BJ (cell line): ENCODE results near the gene RAPGEF6. TPM values are rescaled to one million over a fixed set of nuclear protein-coding genes. Genes with fewer than 3 reads are reported as not detected.

ENCODE experiments used
- CTCF ChIA-PET: fragments of 350-600 bp; formaldehyde crosslinking; extraction: SDS; loops from one replicate; lab custom pipeline; 2021; ENCODE audit warnings: antibody characterized with exemption, inconsistent platforms; lab: Yijun Ruan, JAX
- POLR2A ChIA-PET: fragments of 300-600 bp; sonication (Branson Sonifier 250); formaldehyde crosslinking; extraction: SDS; loops from one replicate; lab custom pipeline; 2021; ENCODE audit warnings: antibody characterized with exemption; lab: Charles Lee
- DNase-seq: peaks from one replicate; pipeline ENCODE4 v3.0.0-alpha.2; 2011; ENCODE audit warnings: low read depth
- H3K27me3 ChIP-seq: 2 replicates; pipeline ENCODE4 v1.6.0; 2011; ENCODE audit warnings: low read length; ENCODE audit not compliant: control insufficient read depth, insufficient read depth
- H3K36me3 ChIP-seq: 2 replicates; pipeline ENCODE4 v1.5.1; 2011; ENCODE audit warnings: low read length; ENCODE audit not compliant: control insufficient read depth, insufficient read depth
- H3K4me3 ChIP-seq: 2 replicates; pipeline ENCODE4 v1.5.1; 2011; ENCODE audit warnings: low read depth, mild to moderate bottlenecking, control low read depth, low read length
- CTCF ChIP-seq: IDR thresholded peaks from 2 replicates; pipeline ENCODE4 v1.5.1; 2011; ENCODE audit warnings: low read depth, mild to moderate bottlenecking, control low read depth, inconsistent platforms, low read length, moderate library complexity; ENCODE audit not compliant: insufficient read depth
- polyA plus RNA-seq: library from polyadenylated mRNA; depleted of rRNA; stranded (reverse); fragments of >200 nt; gene quantifications from 2 replicates; pipeline ENCODE4 v1.2.3, GENCODE V29; 2011

The RAPGEF6 gene
- polyA plus RNA-seq, 1 experiment, result 6.2 TPM

DNA sequence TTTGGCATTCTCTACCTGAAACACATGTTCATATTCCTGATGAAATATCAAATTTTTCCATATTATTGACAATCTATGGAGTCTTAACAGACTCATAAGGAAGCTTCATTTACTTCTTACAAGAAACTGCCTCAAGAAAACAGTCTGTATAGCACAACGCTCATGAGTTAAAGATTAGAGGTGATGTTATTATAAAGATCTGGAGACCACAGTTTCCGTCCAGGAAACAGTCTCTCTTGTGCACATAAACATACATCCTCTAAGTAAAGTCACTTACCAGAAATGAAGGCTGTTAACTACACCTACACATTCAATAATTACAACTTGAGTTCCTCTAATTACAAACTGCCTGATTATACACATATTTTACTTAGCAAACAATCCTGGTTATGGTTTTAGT lies 86.9 kb downstream of the RAPGEF6 start:
- ChIA-PET POLR2A (interaction anchor here (0.6 kb wide), 1 partner anchor 19 kb away, joined by 3 read pairs; no protein-coding TSS in a partner anchor), CTCF (no interaction called here)
- H3K36me3 ChIP-seq, result peaks cover 3% of the 10 kb centered on the region; the same call in 1 of the 2 replicates
- no peak for DNase-seq
- no peak for TF ChIP-seq CTCF
- no peaks in the 10 kb centered on the region for H3K27me3 ChIP-seq
- H3K4me3 ChIP-seq, result no peak overlapping the region

GRCh38 chr5:131545845-131546244 lies 89.2 kb downstream of the RAPGEF6 start:
- ChIA-PET POLR2A (no interaction called here), CTCF (no interaction called here)

DNA sequence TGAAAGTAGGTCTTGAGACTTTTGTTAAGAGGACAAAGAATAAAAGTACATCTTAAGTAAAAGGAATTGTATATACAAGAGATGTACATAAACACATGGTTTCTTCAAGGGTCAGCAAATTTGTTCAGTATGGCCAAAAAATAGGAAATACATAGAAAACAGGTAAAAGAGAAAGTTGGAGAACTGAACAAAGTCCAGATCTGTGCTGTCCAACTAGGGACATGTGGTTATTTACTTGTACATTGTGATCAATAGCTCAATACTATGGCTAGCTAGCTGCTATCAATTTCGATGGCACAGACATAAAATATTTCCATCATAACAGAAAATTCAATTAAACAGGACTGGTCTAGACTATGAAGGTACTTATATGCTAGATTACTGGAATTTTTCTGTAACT lies 92.3 kb downstream of the RAPGEF6 start:
- DNase-seq, result no peak
- no peak overlapping the region for H3K4me3 ChIP-seq
- H3K36me3 ChIP-seq, result no peaks in the 10 kb centered on the region; the same call in 1 of the 2 replicates
- no peaks in the 10 kb centered on the region for H3K27me3 ChIP-seq
- CTCF ChIA-PET, result no interaction called here
- POLR2A ChIA-PET, result no interaction called here
- no peak for TF ChIP-seq CTCF

More at GRCh38 chr5:131545845-131546244, 89.2 kb downstream of the RAPGEF6 start:
- Histone ChIP-seq H3K27me3 (no peaks in the 10 kb centered on the region), H3K4me3 (no peak overlapping the region), H3K36me3 (peaks cover 3% of the 10 kb centered on the region)
- no peak for DNase-seq
- no peak for TF ChIP-seq CTCF

DNA sequence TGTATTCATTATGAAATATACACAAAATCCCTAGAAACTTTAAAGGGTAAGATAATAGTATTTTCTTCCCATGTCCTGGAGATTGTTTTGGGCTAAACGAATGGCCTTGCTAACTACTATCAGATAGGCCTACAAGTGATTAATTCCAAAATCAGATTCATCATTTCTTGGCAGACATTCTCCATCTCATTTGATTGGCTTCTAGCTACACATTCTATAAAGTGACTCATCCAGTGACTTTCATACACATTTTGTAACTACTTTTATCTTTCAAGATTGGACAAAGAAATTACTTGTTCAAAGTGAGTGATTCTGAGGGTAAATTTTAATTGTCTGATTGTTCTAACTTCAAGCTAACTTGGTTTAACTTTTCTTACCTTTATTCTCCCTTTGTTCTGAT lies 93.3 kb downstream of the RAPGEF6 start:
- Histone ChIP-seq H3K27me3 (no peaks in the 10 kb centered on the region), H3K4me3 (no peak overlapping the region), H3K36me3 (no peaks in the 10 kb centered on the region; the same call in 1 of the 2 replicates)
- DNase-seq, result no peak
- no peak for TF ChIP-seq CTCF
- POLR2A ChIA-PET, result no interaction called here
- CTCF ChIA-PET, result no interaction called here

DNA sequence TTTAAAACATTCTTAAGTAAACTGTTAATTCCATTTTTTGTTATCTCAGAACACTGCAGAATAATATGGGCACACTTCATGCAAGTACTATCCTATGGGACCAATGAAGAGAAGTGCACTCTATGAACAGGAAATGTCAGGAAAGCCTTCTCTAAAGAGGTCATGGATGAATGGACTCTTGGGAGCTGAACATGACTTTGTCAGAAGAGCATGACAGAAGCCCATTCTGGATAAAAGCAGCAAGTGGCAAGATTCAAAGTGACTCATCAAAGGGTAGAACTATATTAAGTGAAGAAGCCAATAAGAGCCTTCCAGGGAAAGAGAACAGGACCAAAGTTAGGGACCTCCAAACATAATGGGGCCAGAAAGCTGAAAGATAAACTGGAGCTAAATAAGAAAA lies 94.0 kb downstream of the RAPGEF6 start:
- DNase-seq, result no peak
- no peak overlapping the region for H3K4me3 ChIP-seq
- ChIA-PET POLR2A (no interaction called here), CTCF (interaction anchor here (1.5 kb wide), 1 partner anchor 48 kb away, joined by 4 read pairs; no protein-coding TSS in a partner anchor)
- TF ChIP-seq CTCF, result no peak
- H3K27me3 ChIP-seq, result no peaks in the 10 kb centered on the region
- no peaks in the 10 kb centered on the region; the same call in 1 of the 2 replicates for H3K36me3 ChIP-seq
